Inflammatory macrophage treated with lipopolysaccharide for 4 hours (primary cell): ENCODE results near the gene ABT1.
A peak's percentile ranks its signal among the peaks of the same experiment; 100 is the strongest.

Source experiments
- DNase-seq: peaks from one replicate; pipeline ENCODE4 v3.0.0-alpha.2; 2020

ABT1 gene

GRCh38 chr6:26575494-26575939 lies 21.2 kb upstream of the ABT1 start:
- DNase-seq = no peak

GRCh38 chr6:26576407-26576843 lies 20.3 kb upstream of the ABT1 start:
- peak; percentile 74 for DNase-seq

GRCh38 chr6:26576929-26577719 lies 19.6 kb upstream of the ABT1 start:
- peak; percentile 92 for DNase-seq

GRCh38 chr6:26577720-26578072 lies 19.1 kb upstream of the ABT1 start:
- DNase-seq = no peak

GRCh38 chr6:26578279-26578678 lies 18.5 kb upstream of the ABT1 start:
- DNase-seq = no peak

GRCh38 chr6:26578741-26579140 lies 18.0 kb upstream of the ABT1 start:
- no peak for DNase-seq

GRCh38 chr6:26581164-26581915 lies 15.4 kb upstream of the ABT1 start:
- DNase-seq = no peak

GRCh38 chr6:26588965-26589364 lies 7.8 kb upstream of the ABT1 start:
- DNase-seq = no peak

- DNase-seq = no peak
Observed at GRCh38 chr6:26592649-26593048, 4.1 kb upstream of the ABT1 start.

GRCh38 chr6:26593278-26594130 lies 3.2 kb upstream of the ABT1 start:
- no peak for DNase-seq

GRCh38 chr6:26594131-26594498 lies 2.6 kb upstream of the ABT1 start:
- peak; percentile 38 for DNase-seq

GRCh38 chr6:26594730-26595632 lies 1.8 kb upstream of the ABT1 start:
- DNase-seq = peak; percentile 17

GRCh38 chr6:26595669-26596269 lies 984 bp upstream of the ABT1 start:
- peak; percentile 86 for DNase-seq

GRCh38 chr6:26597389-26597766 lies 625 bp downstream of the ABT1 start:
- no peak for DNase-seq

- DNase-seq = no peak
Observed at GRCh38 chr6:26597821-26598220, 1.1 kb downstream of the ABT1 start.

- DNase-seq = no peak
Observed at GRCh38 chr6:26598267-26598666, 1.5 kb downstream of the ABT1 start.

- DNase-seq = no peak
Observed at GRCh38 chr6:26599134-26599533, 2.4 kb downstream of the ABT1 start.

- DNase-seq = no peak
Observed at GRCh38 chr6:26599591-26599990, 2.8 kb downstream of the ABT1 start.

GRCh38 chr6:26600759-26601158 lies 4.0 kb downstream of the ABT1 start:
- DNase-seq = no peak

- no peak for DNase-seq
Observed at GRCh38 chr6:26602262-26602661, 5.5 kb downstream of the ABT1 start.

- DNase-seq = peak; percentile 15
Observed at GRCh38 chr6:26604026-26604425, 7.3 kb downstream of the ABT1 start.

- DNase-seq = no peak
Observed at GRCh38 chr6:26604797-26605196, 8.0 kb downstream of the ABT1 start.
